Activated CD8-positive, alpha-beta memory T cell treated with anti-CD3 and anti-CD28 coated beads, Interleukin-2, amount 10 ng/mL, durations not matched to agents 7 days and 5 days (primary cell): Measurements from ENCODE around the gene MOB3C. TPM values are rescaled to one million over a fixed set of nuclear protein-coding genes. Genes with fewer than 3 reads are reported as not detected.
A peak's percentile ranks its signal among the peaks of the same experiment; 100 is the strongest.

ENCODE experiments used
- ATAC-seq: fragments of 150-1000 bp; cut with Tn5 transposase; one replicate; pipeline ENCODE4 v1.10.0; 2021; ENCODE audit warnings: moderate library complexity
- CTCF ChIA-PET: fragments of 350-600 bp; sonication (Branson Sonifier 250); formaldehyde crosslinking; loops from one replicate; lab custom pipeline; 2021; ENCODE audit warnings: antibody characterized with exemption; lab: Charles Lee
- DNase-seq: peaks from one replicate; pipeline ENCODE4 v3.0.0-alpha.2; 2020
- H3K27ac Mint-ChIP-seq: one replicate; pipeline ENCODE4 v1.8.0; 2021; ENCODE audit warnings: mild to moderate bottlenecking, mixed read lengths
- H3K27me3 Mint-ChIP-seq: one replicate; pipeline ENCODE4 v1.8.0; 2021; ENCODE audit warnings: mixed read lengths
- H3K36me3 Mint-ChIP-seq: one replicate; pipeline ENCODE4 v1.8.0; 2021; ENCODE audit warnings: mild to moderate bottlenecking, mixed read lengths
- H3K4me1 Mint-ChIP-seq: one replicate; pipeline ENCODE4 v1.8.0; 2021; ENCODE audit warnings: mixed read lengths
- H3K4me3 Mint-ChIP-seq: one replicate; pipeline ENCODE4 v1.8.0; 2021; ENCODE audit warnings: mild to moderate bottlenecking, moderate library complexity, mixed read lengths
- H3K9me3 Mint-ChIP-seq: one replicate; pipeline ENCODE4 v1.8.0; 2022; ENCODE audit warnings: low read depth, mixed read lengths
- total RNA-seq, 2 experiments: library from RNA; stranded (reverse); gene quantifications; one replicate each; pipeline ENCODE4 v1.2.3, GENCODE V29; 2021

MOB3C gene
- total RNA-seq, 2 experiments from 2014 or later, result 18.3 to 20.7 TPM

GRCh38 chr1:46623743-46624644, 7.4 kb upstream of the MOB3C start:
- Mint-ChIP-seq H3K9me3 (no peaks in the 10 kb centered on the region), H3K4me1 (peaks cover 8% of the 10 kb centered on the region), H3K36me3 (no peaks in the 10 kb centered on the region), H3K4me3 (no peak overlapping the region), H3K27ac (no peak overlapping the region), H3K27me3 (no peaks in the 10 kb centered on the region)
- CTCF ChIA-PET, result interaction anchor here (0.8 to 3.8 kb wide), 2 partner anchors 8 to 101 kb away, joined by 3 to 19 read pairs; no protein-coding TSS in a partner anchor
- DNase-seq (no peak), ATAC-seq (no peak)

DNA sequence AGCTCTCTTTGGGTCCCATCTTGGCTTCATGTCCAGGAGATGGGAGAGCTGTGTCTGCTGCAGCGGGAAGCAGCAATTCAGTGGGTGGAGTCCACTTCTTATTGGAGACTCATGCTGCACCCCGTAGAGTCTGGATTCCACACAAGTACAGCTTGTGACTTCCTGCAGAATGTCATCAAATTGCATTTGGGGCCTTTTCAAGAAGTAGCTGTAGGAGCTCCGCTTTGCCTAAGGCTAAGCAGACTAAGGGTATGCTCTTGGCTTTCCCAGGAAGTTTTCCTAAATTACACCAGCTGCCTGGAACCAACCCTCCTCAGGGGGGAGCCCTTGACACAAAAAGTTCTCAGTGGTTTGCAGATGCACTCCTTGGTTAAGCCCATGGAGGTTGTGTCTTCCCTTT, 5.7 kb upstream of the MOB3C start:
- Mint-ChIP-seq H3K36me3 (no peaks in the 10 kb centered on the region), H3K4me1 (peaks cover 17% of the 10 kb centered on the region), H3K27me3 (no peaks in the 10 kb centered on the region), H3K9me3 (no peaks in the 10 kb centered on the region), H3K4me3 (no peak overlapping the region), H3K27ac (no peak overlapping the region)
- no peak for ATAC-seq
- CTCF ChIA-PET, result interaction anchor here (1.0 to 3.8 kb wide), 5 partner anchors 8 to 102 kb away, joined by 4 to 19 read pairs (median 4); no protein-coding TSS in a partner anchor
- no peak for DNase-seq

GRCh38 chr1:46621930-46622329, 5.3 kb upstream of the MOB3C start:
- no peaks in the 10 kb centered on the region for H3K36me3 Mint-ChIP-seq
- no peaks in the 10 kb centered on the region for H3K27me3 Mint-ChIP-seq
- H3K4me1 Mint-ChIP-seq, result peaks cover 21% of the 10 kb centered on the region
- no peaks in the 10 kb centered on the region for H3K9me3 Mint-ChIP-seq
- ATAC-seq (no peak), DNase-seq (no peak)
- H3K4me3 Mint-ChIP-seq, result no peak overlapping the region
- CTCF ChIA-PET, result interaction anchor here (1.0 to 3.8 kb wide), 6 partner anchors 9 to 103 kb away, joined by 3 to 19 read pairs (median 4); no protein-coding TSS in a partner anchor
- no peak overlapping the region for H3K27ac Mint-ChIP-seq

DNA sequence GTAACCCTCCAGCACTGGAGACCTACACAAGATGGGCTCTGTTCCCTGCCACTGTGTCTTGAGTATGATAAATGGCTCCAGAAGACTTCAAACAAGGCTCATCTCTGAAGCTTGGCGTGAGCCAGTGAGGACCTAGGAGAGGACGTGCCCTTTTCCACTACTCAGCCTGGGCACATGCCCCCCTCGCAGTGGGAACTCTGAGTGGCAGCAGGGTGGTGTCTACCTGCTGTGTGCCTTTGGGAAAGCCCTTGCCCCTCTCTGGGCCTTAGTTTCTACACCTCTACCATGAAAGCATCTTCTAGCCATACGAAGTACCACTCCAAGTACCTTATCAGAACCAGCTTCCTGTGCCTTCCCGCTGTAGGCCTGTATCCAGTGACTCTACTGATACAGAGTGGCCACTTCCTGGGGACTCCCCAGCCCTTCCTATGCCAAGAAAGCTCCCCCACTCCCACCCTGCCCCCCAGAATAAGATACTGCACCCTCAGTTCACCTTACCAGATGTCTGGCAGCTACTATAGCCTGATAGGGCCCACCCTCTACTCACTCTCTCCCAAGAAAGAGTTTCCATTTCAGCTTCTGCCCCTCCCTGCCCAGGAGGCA, 3.1 kb upstream of the MOB3C start:
- Mint-ChIP-seq H3K9me3 (no peaks in the 10 kb centered on the region), H3K4me3 (no peak overlapping the region), H3K27ac (no peak overlapping the region), H3K4me1 (peaks cover 36% of the 10 kb centered on the region), H3K27me3 (no peaks in the 10 kb centered on the region), H3K36me3 (no peaks in the 10 kb centered on the region)
- no peak for DNase-seq
- CTCF ChIA-PET, result interaction anchor here (1.2 to 3.8 kb wide), 2 partner anchors 14 to 105 kb away, joined by 3 to 19 read pairs; no protein-coding TSS in a partner anchor
- no peak for ATAC-seq

DNA sequence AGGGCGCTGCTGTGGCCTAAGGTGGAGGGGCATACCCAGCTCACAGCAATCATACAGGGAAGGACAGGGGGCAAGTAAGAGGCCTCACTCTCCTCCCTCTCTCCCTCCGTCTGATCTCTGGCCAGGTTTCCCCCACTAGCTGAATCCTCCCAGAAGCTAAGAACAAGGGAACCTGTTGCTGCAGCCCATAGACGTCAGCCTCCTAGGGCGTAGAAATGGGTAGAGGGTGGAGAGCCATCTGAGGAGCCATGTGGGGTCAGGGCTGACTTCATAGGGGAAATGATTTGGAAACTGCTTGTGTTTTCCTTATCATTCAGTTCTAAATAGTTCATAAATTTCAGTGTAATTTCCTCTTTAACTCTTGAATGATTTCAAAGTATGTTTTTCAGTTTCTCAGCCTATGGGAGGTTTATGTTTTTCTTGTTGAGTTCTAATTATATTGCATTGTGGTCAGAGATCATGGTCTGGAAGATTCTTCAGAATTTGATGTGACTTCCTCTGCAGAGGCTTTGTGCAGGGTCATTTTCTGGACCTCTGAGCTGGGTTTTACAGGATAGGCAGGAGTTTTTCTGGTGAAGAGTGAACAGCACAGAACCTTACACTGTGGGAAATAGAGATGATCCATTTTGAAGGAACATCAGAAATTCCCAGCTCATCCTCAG, 2.3 kb upstream of the MOB3C start:
- no peaks in the 10 kb centered on the region for H3K9me3 Mint-ChIP-seq
- ATAC-seq (no peak), DNase-seq (no peak)
- peak overlapping the region; percentile 12 for H3K27ac Mint-ChIP-seq
- no peaks in the 10 kb centered on the region for H3K36me3 Mint-ChIP-seq
- CTCF ChIA-PET, result interaction anchor here (0.8 to 5.4 kb wide), 2 partner anchors 9 to 14 kb away, joined by 3 to 51 read pairs; partner anchors contain the start of gene MKNK1
- no peaks in the 10 kb centered on the region for H3K27me3 Mint-ChIP-seq
- H3K4me3 Mint-ChIP-seq, result no peak overlapping the region
- peaks cover 45% of the 10 kb centered on the region for H3K4me1 Mint-ChIP-seq

GRCh38 chr1:46617833-46618232, 1.2 kb upstream of the MOB3C start:
- no peak overlapping the region for H3K27ac Mint-ChIP-seq
- CTCF ChIA-PET, result interaction anchor here (0.8 to 5.4 kb wide), 7 partner anchors 10 to 176 kb away, joined by 3 to 51 read pairs (median 3); partner anchors contain the start of genes ATPAF1 and MKNK1
- H3K9me3 Mint-ChIP-seq, result no peaks in the 10 kb centered on the region
- peaks cover 2% of the 10 kb centered on the region for H3K36me3 Mint-ChIP-seq
- ATAC-seq (no peak), DNase-seq (no peak)
- peak overlapping the region; percentile 15 for H3K4me3 Mint-ChIP-seq
- H3K4me1 Mint-ChIP-seq, result peaks cover 51% of the 10 kb centered on the region
- H3K27me3 Mint-ChIP-seq, result no peaks in the 10 kb centered on the region

DNA sequence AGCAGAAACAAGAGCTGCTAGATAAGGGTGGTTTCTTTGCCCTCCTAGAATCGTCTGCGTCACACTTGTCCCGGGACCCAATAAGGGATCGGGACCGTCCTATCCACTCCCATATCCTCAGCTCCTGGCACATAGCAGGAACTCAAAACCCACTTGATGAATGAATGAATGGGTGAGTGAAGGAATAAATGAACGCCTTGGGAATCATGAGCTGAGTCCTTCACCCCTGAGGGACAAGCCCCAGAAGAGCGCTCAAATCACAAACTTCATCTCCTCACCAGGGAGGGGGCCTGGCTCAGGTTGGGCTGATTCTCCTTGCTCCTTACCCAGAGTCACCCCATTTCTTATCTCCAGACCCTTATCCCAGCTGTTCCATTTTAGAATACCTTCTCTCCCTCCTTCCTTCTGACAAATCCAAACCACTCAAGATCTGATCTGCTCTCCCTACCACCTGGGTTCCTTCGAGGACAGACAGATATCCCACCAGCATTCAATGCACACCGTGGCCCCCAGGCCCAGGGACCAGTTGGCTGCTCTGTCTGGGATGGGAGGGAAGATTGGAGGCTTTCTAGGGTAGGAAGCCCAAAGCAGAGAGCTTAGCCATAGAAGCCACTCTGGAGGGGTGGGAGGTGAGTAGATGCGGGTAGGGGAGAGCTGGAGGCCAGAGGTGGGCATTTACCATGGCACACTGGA, 643 bp upstream of the MOB3C start:
- Mint-ChIP-seq H3K4me1 (peaks cover 55% of the 10 kb centered on the region), H3K27me3 (no peaks in the 10 kb centered on the region), H3K36me3 (peaks cover 5% of the 10 kb centered on the region), H3K4me3 (peak overlapping the region; percentile 91), H3K9me3 (no peaks in the 10 kb centered on the region), H3K27ac (peak overlapping the region; percentile 84)
- CTCF ChIA-PET, result interaction anchor here (0.8 to 5.4 kb wide), 11 partner anchors 10 to 175 kb away, joined by 3 to 51 read pairs (median 4); partner anchors contain the start of genes ATPAF1, EFCAB14 and MKNK1
- ATAC-seq (no peak), DNase-seq (no peak)

GRCh38 chr1:46615735-46616134, 876 bp downstream of the MOB3C start:
- Mint-ChIP-seq H3K4me3 (peak overlapping the region; percentile 91), H3K27me3 (no peaks in the 10 kb centered on the region), H3K4me1 (peaks cover 61% of the 10 kb centered on the region)

GRCh38 chr1:46615088-46615487, 1.5 kb downstream of the MOB3C start:
- peak overlapping the region; percentile 91 for H3K4me3 Mint-ChIP-seq
- CTCF ChIA-PET, result interaction anchor here (0.7 to 5.4 kb wide), 5 partner anchors 9 to 82 kb away, joined by 3 to 51 read pairs (median 3); partner anchors contain the start of gene MKNK1
- no peaks in the 10 kb centered on the region for H3K9me3 Mint-ChIP-seq
- H3K36me3 Mint-ChIP-seq, result peaks cover 12% of the 10 kb centered on the region
- H3K27me3 Mint-ChIP-seq, result no peaks in the 10 kb centered on the region
- DNase-seq, result no peak
- no peak for ATAC-seq
- H3K4me1 Mint-ChIP-seq, result peaks cover 61% of the 10 kb centered on the region
- peak overlapping the region; percentile 84 for H3K27ac Mint-ChIP-seq

More at GRCh38 chr1:46615735-46616134, 876 bp downstream of the MOB3C start:
- Mint-ChIP-seq H3K9me3 (no peaks in the 10 kb centered on the region), H3K36me3 (peaks cover 10% of the 10 kb centered on the region), H3K27ac (peak overlapping the region; percentile 84)
- no peak for DNase-seq
- peak; percentile 18 for ATAC-seq
- CTCF ChIA-PET, result interaction anchor here (0.7 to 5.4 kb wide), 7 partner anchors 9 to 83 kb away, joined by 3 to 51 read pairs (median 3); partner anchors contain the start of gene MKNK1

DNA sequence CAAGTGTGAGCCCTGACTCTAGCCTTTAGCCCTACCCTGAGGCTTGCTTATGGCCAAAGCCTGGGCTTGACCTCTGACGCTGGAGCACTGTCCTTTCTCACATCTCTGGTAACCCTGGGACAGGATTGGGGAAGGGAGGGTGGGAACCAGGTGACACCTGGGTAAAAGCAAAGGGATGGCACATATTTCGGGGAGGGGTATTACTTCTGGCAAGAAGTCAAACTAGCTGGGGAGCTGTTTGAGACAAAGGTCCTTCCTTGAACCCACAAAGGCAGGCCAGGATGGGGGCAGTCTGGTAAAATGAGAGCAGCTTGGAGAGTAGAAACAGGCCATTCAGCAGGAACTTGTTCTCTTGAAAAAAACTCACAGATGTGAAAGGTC, 2.0 kb downstream of the MOB3C start:
- H3K27ac Mint-ChIP-seq, result peak overlapping the region; percentile 84
- H3K9me3 Mint-ChIP-seq, result no peaks in the 10 kb centered on the region
- ATAC-seq (no peak), DNase-seq (no peak)
- H3K36me3 Mint-ChIP-seq, result peaks cover 16% of the 10 kb centered on the region
- peaks cover 61% of the 10 kb centered on the region for H3K4me1 Mint-ChIP-seq
- CTCF ChIA-PET, result interaction anchor here (1.2 to 5.4 kb wide), 4 partner anchors 10 to 96 kb away, joined by 3 to 51 read pairs (median 4); partner anchors contain the start of gene MKNK1
- no peak overlapping the region for H3K4me3 Mint-ChIP-seq
- no peaks in the 10 kb centered on the region for H3K27me3 Mint-ChIP-seq

- CTCF ChIA-PET, result interaction anchor here (1.1 to 5.4 kb wide), 4 partner anchors 9 to 96 kb away, joined by 3 to 51 read pairs (median 3); partner anchors contain the start of gene MKNK1
- peaks cover 55% of the 10 kb centered on the region for H3K4me1 Mint-ChIP-seq
- ATAC-seq (no peak), DNase-seq (no peak)
- peak overlapping the region; percentile 58 for H3K27ac Mint-ChIP-seq
- no peaks in the 10 kb centered on the region for H3K27me3 Mint-ChIP-seq
- no peaks in the 10 kb centered on the region for H3K9me3 Mint-ChIP-seq
- peaks cover 21% of the 10 kb centered on the region for H3K36me3 Mint-ChIP-seq
- H3K4me3 Mint-ChIP-seq, result no peak overlapping the region
Observed at GRCh38 chr1:46613661-46614603, 2.7 kb downstream of the MOB3C start.
